Transverse colon (tissue), 4 donors: ENCODE measurements around the gene SMARCD2. TPM values are rescaled to one million over a fixed set of nuclear protein-coding genes. Genes with fewer than 3 reads are reported as not detected.

Experiments
- DNase-seq: peaks from one replicate; pipeline ENCODE4 v3.0.0-alpha.2; 2019
- H3K27ac ChIP-seq, 4 donors: fragments of 200-600 bp; sonication (generic); 2 replicates each; pipeline ENCODE4 v1.5.1; 2016 to 2018; ENCODE audit warnings: inconsistent platforms in 4 of 4
- H3K27me3 ChIP-seq: fragments of 200-600 bp; sonication (generic); 2 replicates; pipeline ENCODE4 v1.5.1; 2017; ENCODE audit warnings: inconsistent platforms
- H3K36me3 ChIP-seq, 4 donors: fragments of 200-600 bp; sonication (generic); 2 replicates each; pipeline ENCODE4 v1.5.1; 2017 to 2019; ENCODE audit warnings: inconsistent platforms in 4 of 4
- H3K4me1 ChIP-seq, 4 donors: fragments of 200-600 bp; sonication (generic); 2 replicates each; pipeline ENCODE4 v1.5.1; 2017 to 2020; ENCODE audit warnings: inconsistent platforms in 4 of 4
- H3K4me3 ChIP-seq, 4 donors: fragments of 200-600 bp; sonication (generic); 1 replicate in 1 of 4; 2 replicates in 3 of 4; pipeline versions ENCODE4 v1.5.1 to v1.6.1; 2017 to 2019; ENCODE audit warnings: inconsistent platforms in 4 of 4
- H3K9me3 ChIP-seq, 2 donors: fragments of 200-600 bp; sonication (generic); 2 replicates each; pipeline ENCODE4 v1.5.1; 2017 to 2019; ENCODE audit warnings: inconsistent platforms in 2 of 2
- CTCF ChIP-seq, 5 experiments: fragments of 200-600 bp in 3 of 5; fragments of 450-650 bp in 2 of 5; sonication (generic) in 3 of 5; IDR thresholded peaks; 1 replicate in 2 of 5; 2 replicates in 3 of 5; pipeline ENCODE4 v1.5.1; 2016 to 2017; ENCODE audit warnings: antibody characterized with exemption in 5 of 5, inconsistent platforms in 3 of 5, mild to moderate bottlenecking in 2 of 5, moderate library complexity in 1 of 5
- EP300 ChIP-seq: sonication (generic); formaldehyde crosslinking; IDR thresholded peaks from one replicate; pipeline ENCODE4 v1.6.1; 2017; ENCODE audit warnings: antibody characterized with exemption, low read depth
- POLR2A ChIP-seq: fragments of 450-650 bp; IDR thresholded peaks from one replicate; pipeline ENCODE4 v1.6.1; 2016; ENCODE audit warnings: antibody characterized with exemption, mild to moderate bottlenecking, moderate library complexity
- POLR2AphosphoS5 ChIP-seq, 3 donors: sonication (generic); formaldehyde crosslinking; IDR thresholded peaks; one replicate each; pipeline ENCODE4 v1.6.1; 2016; ENCODE audit warnings: antibody characterized with exemption in 3 of 3
- WGBS, 2 donors: methylation state at CpG; one replicate each; pipeline ENCODE4 v1.1.5; 2018; ENCODE audit warnings: low coverage in 1 of 2; 5-methylcytosine and 5-hydroxymethylcytosine counted together
- in situ Hi-C, 4 donors: fragments of 200-750 bp; cut with MboI; loops; one replicate each; pipeline versions ENCODE4 v1.15.0 to v1.15.1; 2017; ENCODE audit warnings: low sequenced_read_pairs in 3 of 4, low pct_ligation_motif_present in 1 of 4, low pct_unique_long_range_greater_than_20kb in 1 of 4
- intact Hi-C: fragments of 100-400 bp; cut with DNase I; formaldehyde crosslinking; loops from one replicate; pipeline ENCODE4 v1.15.1; 2023; ENCODE audit warnings: low total_unique reads
- total RNA-seq, 4 donors: library from RNA; depleted of rRNA; stranded (reverse); fragments of >200 nt; gene quantifications; one replicate each; pipeline ENCODE4 v1.1.0, GENCODE V29; 2016

The SMARCD2 gene
- total RNA-seq, 4 donors from 2014 or later, result 99.0 to 130 (median 109) TPM

DNA sequence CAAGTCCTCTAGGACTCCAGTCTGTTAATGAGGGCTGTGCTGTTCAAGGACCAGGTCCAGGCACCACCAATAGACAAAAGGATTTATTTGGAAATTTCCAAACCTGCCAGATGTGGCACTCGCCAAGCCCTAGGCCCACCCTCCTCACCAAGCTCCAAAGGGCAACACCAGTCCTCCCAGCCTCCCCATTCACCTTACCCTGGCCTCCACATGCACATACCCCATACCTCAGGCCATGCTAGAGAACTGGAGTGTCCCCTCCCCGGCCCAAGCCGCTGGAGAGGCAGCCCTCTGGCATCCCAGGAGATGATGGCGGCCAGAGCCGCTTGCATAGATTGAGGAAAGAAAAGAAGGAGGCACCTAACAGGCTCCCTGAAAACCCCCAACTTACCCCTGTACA, 10.5 kb downstream of the SMARCD2 start:
- intact Hi-C loops, result no loop called here
- TF ChIP-seq POLR2A (no peak), CTCF (IDR thresholded peaks at IDR 0.05) (no peak), POLR2AphosphoS5 (IDR thresholded peaks at IDR 0.05) (no peak), EP300 (no peak)
- peaks cover 8 to 33% (median 17%) of the 10 kb centered on the region in 4 donors for H3K4me1 ChIP-seq

DNA sequence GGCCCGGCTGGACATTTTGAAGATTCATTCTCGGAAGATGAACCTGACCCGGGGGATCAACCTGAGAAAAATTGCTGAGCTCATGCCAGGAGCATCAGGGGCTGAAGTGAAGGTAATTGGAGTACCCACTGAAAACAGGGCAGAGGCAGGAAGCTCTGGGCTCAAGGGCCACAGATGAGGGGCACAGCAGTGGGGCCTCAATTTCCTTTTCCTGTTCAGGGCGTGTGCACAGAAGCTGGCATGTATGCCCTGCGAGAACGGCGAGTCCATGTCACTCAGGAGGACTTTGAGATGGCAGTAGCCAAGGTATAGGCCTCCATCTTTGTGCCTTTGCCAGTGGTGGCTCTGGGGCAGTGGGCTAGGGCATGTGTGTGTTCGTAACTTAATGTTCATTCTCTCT, 11.0 kb downstream of the SMARCD2 start:
- in situ Hi-C loops (no loop called here), intact Hi-C loops (no loop called here)
- Histone ChIP-seq H3K4me3 (no peak overlapping the region), H3K4me1 (peaks cover 8 to 31% (median 18%) of the 10 kb centered on the region in 4 donors), H3K36me3 (peaks cover 0 to 60% (median 26%) of the 10 kb centered on the region in 4 donors), H3K27me3 (no peaks in the 10 kb centered on the region), H3K27ac (no peak overlapping the region), H3K9me3 (no peaks in the 10 kb centered on the region)
- TF ChIP-seq POLR2AphosphoS5 (IDR thresholded peaks at IDR 0.05), result no peak
- no peak for TF ChIP-seq CTCF (IDR thresholded peaks at IDR 0.05)
- TF ChIP-seq POLR2A, result no peak
- TF ChIP-seq EP300, result no peak
- 75% methylated on average over 8 of the region's 8 CpGs; no CpG with 5 or more reads in 1 of the 2 donors for WGBS, 2 donors
- DNase-seq, result no peak

More for the DNA sequence above, 10.5 kb downstream of the SMARCD2 start:
- no peaks in the 10 kb centered on the region for H3K9me3 ChIP-seq
- in situ Hi-C loops, result no loop called here
- 78% methylated on average over 5 of the region's 5 CpGs; no CpG with 5 or more reads in 1 of the 2 donors for WGBS, 2 donors
- no peak overlapping the region for H3K4me3 ChIP-seq
- DNase-seq, result no peak
- no peaks in the 10 kb centered on the region for H3K27me3 ChIP-seq
- no peak overlapping the region for H3K27ac ChIP-seq
- H3K36me3 ChIP-seq, result peaks cover 0 to 62% (median 29%) of the 10 kb centered on the region in 4 donors

GRCh38 chr17:63830904-63831491, 11.5 kb downstream of the SMARCD2 start:
- TF ChIP-seq POLR2AphosphoS5 (IDR thresholded peaks at IDR 0.05) (no peak), POLR2A (no peak), EP300 (no peak), CTCF (IDR thresholded peaks at IDR 0.05) (no peak)
- intact Hi-C loops, result no loop called here
- no peak overlapping the region for H3K27ac ChIP-seq
- H3K4me3 ChIP-seq, result no peak overlapping the region
- no peak for DNase-seq
- WGBS, 2 donors, result 76 to 82% methylated on average over 4 to 15 of the region's 15 CpGs
- H3K36me3 ChIP-seq, result peaks cover 0 to 55% (median 26%) of the 10 kb centered on the region in 4 donors
- H3K27me3 ChIP-seq, result no peaks in the 10 kb centered on the region
- in situ Hi-C loops, result no loop called here
- H3K4me1 ChIP-seq, result peaks cover 10 to 36% (median 23%) of the 10 kb centered on the region in 4 donors
- no peaks in the 10 kb centered on the region for H3K9me3 ChIP-seq

GRCh38 chr17:63830278-63830677, 12.2 kb downstream of the SMARCD2 start:
- no peak for TF ChIP-seq POLR2A
- TF ChIP-seq CTCF (IDR thresholded peaks at IDR 0.05), result no peak
- no peak for TF ChIP-seq POLR2AphosphoS5 (IDR thresholded peaks at IDR 0.05)
- TF ChIP-seq EP300, result no peak
- H3K36me3 ChIP-seq, result peaks cover 0 to 54% (median 25%) of the 10 kb centered on the region in 4 donors
- H3K9me3 ChIP-seq, result no peaks in the 10 kb centered on the region
- no peaks in the 10 kb centered on the region for H3K27me3 ChIP-seq
- H3K4me3 ChIP-seq, result no peak overlapping the region
- 86% methylated on average over 5 of the region's 5 CpGs; no CpG with 5 or more reads in 1 of the 2 donors for WGBS, 2 donors
- in situ Hi-C loops (no loop called here), intact Hi-C loops (no loop called here)
- peaks cover 14 to 36% (median 24%) of the 10 kb centered on the region in 4 donors for H3K4me1 ChIP-seq
- H3K27ac ChIP-seq, result no peak overlapping the region
- DNase-seq, result no peak
